Transverse colon (tissue), 4 donors: ENCODE data around the gene SENP3. TPM values are rescaled to one million over a fixed set of nuclear protein-coding genes. Genes with fewer than 3 reads are reported as not detected.
A peak's percentile ranks its signal among the peaks of the same experiment; 100 is the strongest.

ENCODE experiments used
- DNase-seq: peaks from one replicate; pipeline ENCODE4 v3.0.0-alpha.2; 2019
- H3K27ac ChIP-seq, 4 donors: fragments of 200-600 bp; sonication (generic); 2 replicates each; pipeline ENCODE4 v1.5.1; 2016 to 2018; ENCODE audit warnings: inconsistent platforms in 4 of 4
- H3K27me3 ChIP-seq: fragments of 200-600 bp; sonication (generic); 2 replicates; pipeline ENCODE4 v1.5.1; 2017; ENCODE audit warnings: inconsistent platforms
- H3K36me3 ChIP-seq, 4 donors: fragments of 200-600 bp; sonication (generic); 2 replicates each; pipeline ENCODE4 v1.5.1; 2017 to 2019; ENCODE audit warnings: inconsistent platforms in 4 of 4
- H3K4me1 ChIP-seq, 4 donors: fragments of 200-600 bp; sonication (generic); 2 replicates each; pipeline ENCODE4 v1.5.1; 2017 to 2020; ENCODE audit warnings: inconsistent platforms in 4 of 4
- H3K4me3 ChIP-seq, 4 donors: fragments of 200-600 bp; sonication (generic); 1 replicate in 1 of 4; 2 replicates in 3 of 4; pipeline versions ENCODE4 v1.5.1 to v1.6.1; 2017 to 2019; ENCODE audit warnings: inconsistent platforms in 4 of 4
- H3K9me3 ChIP-seq, 2 donors: fragments of 200-600 bp; sonication (generic); 2 replicates each; pipeline ENCODE4 v1.5.1; 2017 to 2019; ENCODE audit warnings: inconsistent platforms in 2 of 2
- EP300 ChIP-seq: sonication (generic); formaldehyde crosslinking; IDR thresholded peaks from one replicate; pipeline ENCODE4 v1.6.1; 2017; ENCODE audit warnings: antibody characterized with exemption, low read depth
- POLR2A ChIP-seq: fragments of 450-650 bp; IDR thresholded peaks from one replicate; pipeline ENCODE4 v1.6.1; 2016; ENCODE audit warnings: antibody characterized with exemption, mild to moderate bottlenecking, moderate library complexity
- POLR2AphosphoS5 ChIP-seq, 3 donors: sonication (generic); formaldehyde crosslinking; IDR thresholded peaks; one replicate each; pipeline ENCODE4 v1.6.1; 2016; ENCODE audit warnings: antibody characterized with exemption in 3 of 3
- WGBS, 2 donors: methylation state at CpG; one replicate each; pipeline ENCODE4 v1.1.5; 2018; ENCODE audit warnings: low coverage in 1 of 2; 5-methylcytosine and 5-hydroxymethylcytosine counted together
- in situ Hi-C, 4 donors: fragments of 200-750 bp; cut with MboI; loops; one replicate each; pipeline versions ENCODE4 v1.15.0 to v1.15.1; 2017; ENCODE audit warnings: low sequenced_read_pairs in 3 of 4, low pct_ligation_motif_present in 1 of 4, low pct_unique_long_range_greater_than_20kb in 1 of 4
- intact Hi-C: fragments of 100-400 bp; cut with DNase I; formaldehyde crosslinking; loops from one replicate; pipeline ENCODE4 v1.15.1; 2023; ENCODE audit warnings: low total_unique reads
- total RNA-seq, 4 donors: library from RNA; depleted of rRNA; stranded (reverse); fragments of >200 nt; gene quantifications; one replicate each; pipeline ENCODE4 v1.1.0, GENCODE V29; 2016
- TF ChIP-seq, protein P1 (sequence below), 5 experiments: fragments of 200-600 bp in 3 of 5; fragments of 450-650 bp in 2 of 5; sonication (generic) in 3 of 5; IDR thresholded peaks; 1 replicate in 2 of 5; 2 replicates in 3 of 5; pipeline ENCODE4 v1.5.1; 2016 to 2017; ENCODE audit warnings: antibody characterized with exemption in 5 of 5, inconsistent platforms in 3 of 5, mild to moderate bottlenecking in 2 of 5, moderate library complexity in 1 of 5

The SENP3 gene
- total RNA-seq, 4 donors from 2014 or later: 37.0 to 159 (median 45.2) TPM

DNA sequence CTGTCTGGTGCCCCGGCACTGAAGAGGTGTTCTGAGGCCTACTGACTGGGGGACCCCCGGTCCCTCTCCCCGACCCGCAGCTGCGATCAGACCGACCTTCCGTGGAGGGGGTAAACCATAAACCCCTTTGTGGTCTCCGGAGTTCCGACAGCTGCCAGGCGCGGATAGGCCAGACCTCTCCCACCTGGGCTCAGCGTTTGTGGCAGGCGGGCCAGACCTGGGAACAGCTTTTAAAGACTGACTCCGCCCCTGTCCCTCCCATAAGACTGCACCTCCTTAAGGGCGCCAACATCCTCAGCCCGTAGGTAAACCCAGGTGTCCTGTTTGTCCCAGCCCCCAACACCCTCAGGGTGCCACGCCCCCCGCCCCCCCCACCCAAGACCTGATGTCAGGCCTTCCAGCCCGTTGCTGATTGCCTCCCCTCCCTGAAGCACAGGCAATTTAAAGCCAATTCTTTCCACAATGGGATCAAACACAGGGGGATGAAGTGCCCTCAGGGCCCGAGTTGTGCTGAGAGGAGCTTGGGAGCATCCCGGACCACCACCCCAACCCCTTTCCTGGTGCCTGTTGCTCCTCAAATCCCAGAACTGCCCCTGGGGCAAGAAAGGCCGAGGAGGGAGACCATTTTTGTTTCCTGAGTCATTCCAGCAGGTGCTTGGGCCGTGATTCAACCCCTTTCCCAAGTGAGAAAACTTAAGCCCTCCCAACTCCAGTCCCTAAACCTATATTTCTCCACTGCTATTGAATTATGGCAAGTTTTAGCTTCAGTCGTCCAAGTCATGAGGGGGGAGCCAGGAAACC lies 28.4 kb downstream of the SENP3 start, which contains the start of gene SOX15:
TSS of gene SOX15 (minus strand) at position 204 of the 801 bp plus-strand sequence. CDS start 418 bp downstream, outside the sequence.
- DNase-seq: no peak
- H3K4me1 ChIP-seq: peaks cover 0 to 31% (median 18%) of the 10 kb centered on the region in 4 donors
- peaks cover 0 to 42% (median 18%) of the 10 kb centered on the region in 4 donors for H3K36me3 ChIP-seq
- peak within 1 kb of the TSS; percentile 31 to 45 (median 33) for H3K4me3 ChIP-seq
- intact Hi-C loops (loop anchor here (10.0 kb wide), 1 partner anchor 545 kb away; the partner anchor contains the start of gene SLC16A11), in situ Hi-C loops (no loop called here)
- H3K27ac ChIP-seq: peak within 1 kb of the TSS; percentile 66 to 83 (median 76)
- no peaks in the 10 kb centered on the region for H3K9me3 ChIP-seq
- no peaks in the 10 kb centered on the region for H3K27me3 ChIP-seq
- TF ChIP-seq POLR2A: no peak
- no peak for TF ChIP-seq EP300
- no peak for TF ChIP-seq POLR2AphosphoS5 (IDR thresholded peaks at IDR 0.05)
- TF ChIP-seq, protein P1, sequence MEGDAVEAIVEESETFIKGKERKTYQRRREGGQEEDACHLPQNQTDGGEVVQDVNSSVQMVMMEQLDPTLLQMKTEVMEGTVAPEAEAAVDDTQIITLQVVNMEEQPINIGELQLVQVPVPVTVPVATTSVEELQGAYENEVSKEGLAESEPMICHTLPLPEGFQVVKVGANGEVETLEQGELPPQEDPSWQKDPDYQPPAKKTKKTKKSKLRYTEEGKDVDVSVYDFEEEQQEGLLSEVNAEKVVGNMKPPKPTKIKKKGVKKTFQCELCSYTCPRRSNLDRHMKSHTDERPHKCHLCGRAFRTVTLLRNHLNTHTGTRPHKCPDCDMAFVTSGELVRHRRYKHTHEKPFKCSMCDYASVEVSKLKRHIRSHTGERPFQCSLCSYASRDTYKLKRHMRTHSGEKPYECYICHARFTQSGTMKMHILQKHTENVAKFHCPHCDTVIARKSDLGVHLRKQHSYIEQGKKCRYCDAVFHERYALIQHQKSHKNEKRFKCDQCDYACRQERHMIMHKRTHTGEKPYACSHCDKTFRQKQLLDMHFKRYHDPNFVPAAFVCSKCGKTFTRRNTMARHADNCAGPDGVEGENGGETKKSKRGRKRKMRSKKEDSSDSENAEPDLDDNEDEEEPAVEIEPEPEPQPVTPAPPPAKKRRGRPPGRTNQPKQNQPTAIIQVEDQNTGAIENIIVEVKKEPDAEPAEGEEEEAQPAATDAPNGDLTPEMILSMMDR (IDR thresholded peaks at IDR 0.05): no peak
- 72% methylated on average over 24 of the region's 24 CpGs; no CpG with 5 or more reads in 1 of the 2 donors for whole genome bisulfite sequencing, 2 donors

DNA sequence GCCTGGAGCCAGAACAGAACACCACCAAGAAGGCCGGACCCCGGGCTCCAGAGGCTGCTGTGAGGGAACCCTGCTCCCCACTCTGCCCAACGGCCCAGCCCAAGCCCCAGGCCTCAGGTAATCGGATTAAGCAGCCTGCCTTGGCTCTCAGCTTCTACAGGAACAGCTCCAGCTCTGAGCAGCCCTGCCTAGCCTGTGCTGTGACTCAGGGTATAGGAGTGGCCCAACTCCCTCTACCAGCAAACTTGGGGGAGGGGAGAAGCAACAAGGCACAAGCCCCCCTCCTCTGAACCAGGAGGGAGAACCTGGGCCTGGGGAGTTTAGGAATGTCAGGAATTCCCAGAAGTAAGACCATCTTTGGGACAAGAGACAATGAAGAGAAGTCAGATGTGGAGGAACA lies 29.0 kb downstream of the SENP3 start:
- in situ Hi-C loops: no loop called here
- Histone ChIP-seq H3K4me1 (peaks cover 0 to 25% (median 17%) of the 10 kb centered on the region in 4 donors), H3K4me3 (no peak overlapping the region), H3K9me3 (no peaks in the 10 kb centered on the region), H3K36me3 (peaks cover 0 to 48% (median 22%) of the 10 kb centered on the region in 4 donors), H3K27ac (no peak overlapping the region), H3K27me3 (no peaks in the 10 kb centered on the region)
- DNase-seq: no peak
- 70% methylated on average over 4 of the region's 4 CpGs; no CpG with 5 or more reads in 1 of the 2 donors for WGBS, 2 donors
- intact Hi-C loops: no loop called here
- TF ChIP-seq POLR2A (no peak), POLR2AphosphoS5 (IDR thresholded peaks at IDR 0.05) (no peak), EP300 (no peak)
- TF ChIP-seq, protein P1 (IDR thresholded peaks at IDR 0.05): no peak

DNA sequence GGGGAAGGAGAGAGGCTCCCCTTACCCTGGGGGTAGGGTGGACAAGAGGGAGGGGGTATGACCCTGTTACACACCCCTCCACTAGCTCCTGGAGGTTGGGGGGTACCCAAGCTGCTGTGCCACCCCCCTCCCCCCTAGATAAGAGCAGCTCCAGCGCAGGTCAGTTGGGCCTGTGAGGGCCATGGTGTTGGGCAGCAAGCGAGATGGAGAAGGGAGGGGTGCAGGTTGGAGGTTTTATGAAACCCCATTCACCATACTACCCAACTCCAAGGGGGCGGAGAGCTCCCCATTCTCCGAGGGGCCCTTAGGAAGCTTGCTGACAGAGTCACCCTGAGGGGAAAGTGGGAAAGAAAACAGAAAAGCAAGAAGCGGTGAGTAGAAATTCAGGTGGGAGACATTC lies 29.9 kb downstream of the SENP3 start:
- H3K4me3 ChIP-seq: no peak overlapping the region
- H3K36me3 ChIP-seq: peaks cover 0 to 54% (median 24%) of the 10 kb centered on the region in 4 donors
- no peak for DNase-seq

More for the DNA sequence above, 29.9 kb downstream of the SENP3 start:
- H3K27me3 ChIP-seq: no peaks in the 10 kb centered on the region
- TF ChIP-seq EP300 (no peak), POLR2AphosphoS5 (IDR thresholded peaks at IDR 0.05) (no peak), POLR2A (no peak)
- TF ChIP-seq, protein P1 (IDR thresholded peaks at IDR 0.05): no peak
- peaks cover 0 to 25% (median 15%) of the 10 kb centered on the region in 4 donors for H3K4me1 ChIP-seq
- no peaks in the 10 kb centered on the region for H3K9me3 ChIP-seq
- in situ Hi-C loops (no loop called here), intact Hi-C loops (no loop called here)
- H3K27ac ChIP-seq: no peak overlapping the region
- 82 to 88% methylated on average over 3 to 5 of the region's 5 CpGs for WGBS, 2 donors
